SU-DHL-6 (cell line): ENCODE data around the gene TACC3.

ENCODE experiments used
- H2AFZ ChIP-seq: fragments of 200-600 bp; sonication (generic); 2 replicates; pipeline ENCODE4 v1.6.1; 2014; ENCODE audit warnings: low read depth, mild to moderate bottlenecking, moderate library complexity, mixed read lengths, antibody characterized with exemption, low read length; ENCODE audit not compliant: severe bottlenecking
- H3F3A ChIP-seq: fragments of 200-600 bp; shearing (Covaris generic); 2 replicates; pipeline ENCODE4 v1.6.0; 2016; ENCODE audit warnings: antibody characterized with exemption, mild to moderate bottlenecking; ENCODE audit not compliant: insufficient read depth
- H3K27ac ChIP-seq: fragments of 200-600 bp; sonication (generic); 2 replicates; pipeline ENCODE4 v1.5.1; 2016; ENCODE audit warnings: low read depth, mild to moderate bottlenecking, low read length, moderate library complexity, mixed read lengths
- H3K27me3 ChIP-seq: fragments of 200-600 bp; sonication (generic), shearing (Covaris generic); 2 replicates; pipeline ENCODE4 v1.6.0; 2014; ENCODE audit warnings: mild to moderate bottlenecking, low read length
- H3K36me3 ChIP-seq: fragments of 200-600 bp; sonication (generic); 2 replicates; pipeline ENCODE4 v1.6.1; 2014; ENCODE audit warnings: mild to moderate bottlenecking, low read length, mixed read lengths
- H3K4me2 ChIP-seq: fragments of 300-600, 200-600 bp; shearing (Covaris generic), sonication (generic); 2 replicates; pipeline ENCODE4 v1.6.0; 2014; ENCODE audit warnings: low read length, low read depth, mild to moderate bottlenecking; ENCODE audit not compliant: poor library complexity, severe bottlenecking
- H3K4me3 ChIP-seq: fragments of 200-600 bp; sonication (generic); 2 replicates; pipeline ENCODE4 v1.5.1; 2014; ENCODE audit warnings: antibody characterized with exemption, low read length, mild to moderate bottlenecking, mixed read lengths; ENCODE audit not compliant: insufficient read depth, poor library complexity, severe bottlenecking
- H3K79me2 ChIP-seq: fragments of 200-600 bp; sonication (generic); 2 replicates; pipeline ENCODE4 v1.6.1; 2014; ENCODE audit warnings: mild to moderate bottlenecking, low read length, moderate library complexity; ENCODE audit not compliant: insufficient read depth
- H3K9ac ChIP-seq: fragments of 200-600 bp; sonication (generic); 2 replicates; pipeline ENCODE4 v1.7.0; 2014; ENCODE audit warnings: mild to moderate bottlenecking, low read length
- H3K9me2 ChIP-seq: fragments of 200-600 bp; sonication (generic); replicated peaks from 2 replicates; pipeline ENCODE4 v1.6.1; 2014; ENCODE audit warnings: low read length; ENCODE audit not compliant: insufficient read depth
- H3K9me3 ChIP-seq: fragments of 200-600 bp; sonication (generic); 2 replicates; pipeline ENCODE4 v1.6.1; 2014; ENCODE audit warnings: low read length, mixed read lengths; ENCODE audit not compliant: insufficient read depth
- H4K20me1 ChIP-seq: fragments of 200-600 bp; sonication (generic); 2 replicates; pipeline ENCODE4 v1.6.1; 2014; ENCODE audit warnings: low read depth, mild to moderate bottlenecking, antibody characterized with exemption, low read length, moderate library complexity, mixed read lengths
- EZH2phosphoT487 ChIP-seq: fragments of 200-600 bp; sonication (generic), shearing (Covaris generic); conservative IDR thresholded peaks from 2 replicates; pipeline ENCODE4 v1.6.1; 2018; ENCODE audit warnings: mild to moderate bottlenecking, antibody characterized with exemption, low read length, moderate library complexity, mixed read lengths
- TF ChIP-seq, protein P1 (sequence below): fragments of 200-600 bp; sonication (generic); IDR thresholded peaks from one replicate; pipeline ENCODE4 v1.5.1; 2017; ENCODE audit warnings: antibody characterized with exemption, mild to moderate bottlenecking, low read length, moderate library complexity; ENCODE audit not compliant: insufficient read depth, poor library complexity, severe bottlenecking

TACC3 gene

DNA sequence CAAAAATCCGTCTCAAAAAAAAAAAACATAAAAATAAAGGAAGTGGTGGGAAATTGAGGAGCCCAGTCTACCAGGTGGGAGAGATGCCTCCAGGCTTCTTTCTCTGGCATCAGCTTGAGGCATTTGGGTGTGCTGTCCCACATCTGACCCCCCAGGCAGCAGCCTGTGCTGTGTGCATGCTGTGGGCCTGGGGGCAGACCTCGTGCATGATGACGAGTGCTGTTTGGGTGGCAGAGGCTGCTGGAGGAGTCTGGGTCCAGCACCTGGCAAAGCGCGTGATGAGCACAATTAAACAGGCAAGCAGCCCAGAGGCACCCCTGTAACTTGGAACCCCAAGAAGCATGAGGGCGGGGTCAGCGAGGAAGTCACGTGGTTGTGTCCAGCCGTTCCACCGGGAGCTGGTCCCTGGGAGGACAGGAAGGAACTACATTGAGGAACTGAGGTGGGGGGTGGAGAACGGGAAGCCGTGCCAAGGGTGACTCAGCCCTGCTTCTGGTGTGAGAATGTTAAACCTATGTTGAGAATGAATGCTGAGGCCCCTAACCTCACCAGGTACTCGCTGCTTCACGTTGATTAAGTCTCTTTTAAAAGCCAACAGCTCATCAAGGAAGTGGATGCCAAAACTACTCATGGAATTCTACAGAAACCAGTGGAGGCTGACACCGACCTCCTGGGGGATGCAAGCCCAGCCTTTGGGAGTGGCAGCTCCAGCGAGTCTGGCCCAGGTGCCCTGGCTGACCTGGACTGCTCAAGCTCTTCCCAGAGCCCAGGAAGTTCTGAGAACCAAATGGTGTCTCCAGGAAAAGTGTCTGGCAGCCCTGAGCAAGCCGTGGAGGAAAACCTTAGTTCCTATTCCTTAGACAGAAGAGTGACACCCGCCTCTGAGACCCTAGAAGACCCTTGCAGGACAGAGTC lies 6.1 kb downstream of the TACC3 start:
- Histone ChIP-seq H3K9ac (no peak overlapping the region), H3K4me2 (no peak overlapping the region), H3K4me3 (no peak overlapping the region), H3K27me3 (no peaks in the 10 kb centered on the region), H3K36me3 (peaks cover 37% of the 10 kb centered on the region), H4K20me1 (peaks cover 10% of the 10 kb centered on the region; the same call in 1 of the 2 replicates), H3K79me2 (peaks cover 86% of the 10 kb centered on the region), H3F3A (peaks cover 14% of the 10 kb centered on the region), H3K9me3 (no peaks in the 10 kb centered on the region), H3K27ac (no peak overlapping the region), H2AFZ (no peak overlapping the region), H3K9me2 (no peaks in the 10 kb centered on the region)
- TF ChIP-seq EZH2phosphoT487: no peak
- TF ChIP-seq, protein P1, sequence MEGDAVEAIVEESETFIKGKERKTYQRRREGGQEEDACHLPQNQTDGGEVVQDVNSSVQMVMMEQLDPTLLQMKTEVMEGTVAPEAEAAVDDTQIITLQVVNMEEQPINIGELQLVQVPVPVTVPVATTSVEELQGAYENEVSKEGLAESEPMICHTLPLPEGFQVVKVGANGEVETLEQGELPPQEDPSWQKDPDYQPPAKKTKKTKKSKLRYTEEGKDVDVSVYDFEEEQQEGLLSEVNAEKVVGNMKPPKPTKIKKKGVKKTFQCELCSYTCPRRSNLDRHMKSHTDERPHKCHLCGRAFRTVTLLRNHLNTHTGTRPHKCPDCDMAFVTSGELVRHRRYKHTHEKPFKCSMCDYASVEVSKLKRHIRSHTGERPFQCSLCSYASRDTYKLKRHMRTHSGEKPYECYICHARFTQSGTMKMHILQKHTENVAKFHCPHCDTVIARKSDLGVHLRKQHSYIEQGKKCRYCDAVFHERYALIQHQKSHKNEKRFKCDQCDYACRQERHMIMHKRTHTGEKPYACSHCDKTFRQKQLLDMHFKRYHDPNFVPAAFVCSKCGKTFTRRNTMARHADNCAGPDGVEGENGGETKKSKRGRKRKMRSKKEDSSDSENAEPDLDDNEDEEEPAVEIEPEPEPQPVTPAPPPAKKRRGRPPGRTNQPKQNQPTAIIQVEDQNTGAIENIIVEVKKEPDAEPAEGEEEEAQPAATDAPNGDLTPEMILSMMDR: no peak

DNA sequence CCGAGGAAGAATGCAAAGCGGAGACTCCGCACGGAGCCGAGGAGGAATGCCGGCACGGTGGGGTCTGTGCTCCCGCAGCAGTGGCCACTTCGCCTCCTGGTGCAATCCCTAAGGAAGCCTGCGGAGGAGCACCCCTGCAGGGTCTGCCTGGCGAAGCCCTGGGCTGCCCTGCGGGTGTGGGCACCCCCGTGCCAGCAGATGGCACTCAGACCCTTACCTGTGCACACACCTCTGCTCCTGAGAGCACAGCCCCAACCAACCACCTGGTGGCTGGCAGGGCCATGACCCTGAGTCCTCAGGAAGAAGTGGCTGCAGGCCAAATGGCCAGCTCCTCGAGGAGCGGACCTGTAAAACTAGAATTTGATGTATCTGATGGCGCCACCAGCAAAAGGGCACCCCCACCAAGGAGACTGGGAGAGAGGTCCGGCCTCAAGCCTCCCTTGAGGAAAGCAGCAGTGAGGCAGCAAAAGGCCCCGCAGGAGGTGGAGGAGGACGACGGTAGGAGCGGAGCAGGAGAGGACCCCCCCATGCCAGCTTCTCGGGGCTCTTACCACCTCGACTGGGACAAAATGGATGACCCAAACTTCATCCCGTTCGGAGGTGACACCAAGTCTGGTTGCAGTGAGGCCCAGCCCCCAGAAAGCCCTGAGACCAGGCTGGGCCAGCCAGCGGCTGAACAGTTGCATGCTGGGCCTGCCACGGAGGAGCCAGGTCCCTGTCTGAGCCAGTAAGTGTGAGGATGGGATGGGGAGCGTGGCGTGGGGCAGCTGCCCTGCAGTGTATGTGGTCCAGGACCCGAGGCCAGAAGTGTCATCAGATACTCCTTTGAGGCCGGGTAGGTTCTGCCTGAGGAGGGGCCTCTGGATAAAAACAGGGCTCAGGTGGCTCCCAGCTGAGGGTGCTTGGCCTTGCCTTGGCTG lies 7.0 kb downstream of the TACC3 start:
- no peak overlapping the region for H3K9ac ChIP-seq
- H3F3A ChIP-seq: peaks cover 5% of the 10 kb centered on the region
- H3K27ac ChIP-seq: no peak overlapping the region
- no peak overlapping the region for H3K4me2 ChIP-seq
- H2AFZ ChIP-seq: no peak overlapping the region
- no peaks in the 10 kb centered on the region for H3K27me3 ChIP-seq
- no peaks in the 10 kb centered on the region for H3K9me3 ChIP-seq
- H3K4me3 ChIP-seq: no peak overlapping the region
- no peak for TF ChIP-seq EZH2phosphoT487
- TF ChIP-seq, protein P1: no peak
- H3K79me2 ChIP-seq: peaks cover 87% of the 10 kb centered on the region
- peaks cover 46% of the 10 kb centered on the region for H3K36me3 ChIP-seq
- H4K20me1 ChIP-seq: peaks cover 14% of the 10 kb centered on the region; the same call in 1 of the 2 replicates
- no peaks in the 10 kb centered on the region for H3K9me2 ChIP-seq

DNA sequence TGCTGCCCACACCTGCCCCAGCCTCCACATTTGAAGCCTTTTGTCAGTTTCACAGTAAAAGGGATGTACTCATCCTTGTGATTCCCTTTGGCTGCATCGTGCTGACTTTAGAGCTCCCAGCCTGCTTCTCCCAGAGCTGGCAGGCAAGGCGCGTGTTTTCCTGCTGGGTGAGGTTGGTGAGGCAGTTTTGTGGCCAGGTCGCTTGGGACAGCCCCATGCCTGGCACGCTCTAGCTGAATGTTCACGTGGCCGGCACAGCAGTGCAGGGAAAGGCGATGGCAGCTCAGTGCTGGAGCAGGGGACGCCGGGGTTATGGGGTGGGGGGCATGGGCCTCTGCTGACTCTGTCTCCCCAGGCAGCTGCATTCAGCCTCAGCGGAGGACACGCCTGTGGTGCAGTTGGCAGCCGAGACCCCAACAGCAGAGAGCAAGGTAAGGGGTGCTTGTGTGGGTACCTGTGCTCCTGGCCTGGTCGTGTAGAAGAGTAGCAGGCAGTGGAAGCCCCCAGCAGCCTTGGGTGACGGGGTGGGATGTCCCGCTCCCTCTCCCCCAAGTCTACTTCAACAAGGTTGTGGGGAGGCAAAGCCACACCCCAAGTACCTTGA lies 9.3 kb downstream of the TACC3 start:
- TF ChIP-seq, protein P1: no peak
- TF ChIP-seq EZH2phosphoT487: no peak
- H3K79me2 ChIP-seq: peaks cover 67% of the 10 kb centered on the region
- H2AFZ ChIP-seq: no peak overlapping the region
- no peaks in the 10 kb centered on the region for H3F3A ChIP-seq
- no peak overlapping the region for H3K27ac ChIP-seq
- H3K4me3 ChIP-seq: no peak overlapping the region
- H3K36me3 ChIP-seq: peaks cover 54% of the 10 kb centered on the region
- H3K27me3 ChIP-seq: no peaks in the 10 kb centered on the region
- H3K9ac ChIP-seq: no peak overlapping the region
- H3K4me2 ChIP-seq: no peak overlapping the region
- H3K9me3 ChIP-seq: no peaks in the 10 kb centered on the region
- peaks cover 14% of the 10 kb centered on the region; the same call in 1 of the 2 replicates for H4K20me1 ChIP-seq
- H3K9me2 ChIP-seq: no peaks in the 10 kb centered on the region
